H1 (cell line): ENCODE measurements around the gene GINS2. TPM values are rescaled to one million over a fixed set of nuclear protein-coding genes. Genes with fewer than 3 reads are reported as not detected.

ENCODE experiments used
- CTCF ChIA-PET: fragments of 300-600 bp; sonication (Branson Sonifier 250); formaldehyde crosslinking; loops from one replicate; lab custom pipeline; 2021; ENCODE audit not compliant: partially characterized antibody; lab: Charles Lee
- POLR2A ChIA-PET: fragments of 300-600 bp; sonication (Branson Sonifier 250); formaldehyde crosslinking; loops from one replicate; lab custom pipeline; 2021; ENCODE audit warnings: inconsistent platforms; ENCODE audit not compliant: partially characterized antibody; lab: Charles Lee
- DNase-seq, 2 experiments: peaks; one replicate each; pipeline versions ENCODE4 v3.0.0 to v3.0.0-alpha.2; 2010 to 2022; ENCODE audit warnings: low spot score in 2 of 2, low read depth in 1 of 2, mixed read lengths in 1 of 2
- FAIRE-seq: peaks from 2 replicates; lab custom pipeline; 2011; peaks lifted over from hg19 to GRCh38; lab: Jason Lieb, UNC
- H2AFZ ChIP-seq: 2 replicates; pipeline ENCODE4 v1.8.1; 2012; ENCODE audit warnings: low read length, inconsistent platforms
- H2AK5ac ChIP-seq: 2 replicates; pipeline ENCODE4 v1.6.1; 2013; ENCODE audit warnings: low read depth, low read length
- H2BK120ac ChIP-seq: replicated peaks from 2 replicates; pipeline ENCODE3; 2013; ENCODE audit warnings: low read depth, low read length, inconsistent platforms
- H2BK12ac ChIP-seq: 2 replicates; pipeline ENCODE4 v1.6.1; 2013; ENCODE audit warnings: low read depth, low read length
- H2BK15ac ChIP-seq: 2 replicates; pipeline ENCODE4 v1.6.1; 2013; ENCODE audit warnings: low read length
- H2BK20ac ChIP-seq: 2 replicates; pipeline ENCODE4 v1.6.1; 2013; ENCODE audit warnings: low read length
- H2BK5ac ChIP-seq: 2 replicates; pipeline ENCODE4 v1.6.1; 2013; ENCODE audit warnings: low read depth, low read length
- H3K14ac ChIP-seq: 2 replicates; pipeline ENCODE4 v1.6.1; 2013; ENCODE audit warnings: inconsistent platforms; ENCODE audit not compliant: insufficient read length
- H3K18ac ChIP-seq: 2 replicates; pipeline ENCODE4 v1.6.1; 2013; ENCODE audit warnings: low read length; ENCODE audit errors: extremely low read depth
- H3K23ac ChIP-seq: 2 replicates; pipeline ENCODE4 v1.6.1; 2013; ENCODE audit warnings: inconsistent platforms; ENCODE audit not compliant: insufficient read length
- H3K23me2 ChIP-seq: 2 replicates; pipeline ENCODE4 v1.6.1; 2013; ENCODE audit warnings: low read depth, low read length
- H3K27ac ChIP-seq: 2 replicates; pipeline ENCODE4 v1.6.1; 2011; ENCODE audit warnings: low read depth, low read length, inconsistent platforms
- H3K27me3 ChIP-seq, 4 experiments: replicated peaks in 1 of 4; 1 replicate in 1 of 4; 2 replicates in 3 of 4; pipeline versions ENCODE4 v1.6.1 to v1.8.1; 2011 to 2013; ENCODE audit warnings: low read length in 3 of 4, mild to moderate bottlenecking in 3 of 4, inconsistent platforms in 2 of 4, mixed read lengths in 2 of 4, moderate library complexity in 1 of 4; ENCODE audit not compliant: control insufficient read depth in 3 of 4, insufficient read depth in 3 of 4; ENCODE audit errors: extremely low read depth in 1 of 4
- H3K36me3 ChIP-seq, 4 experiments: 2 replicates each; pipeline versions ENCODE4 v1.6.1 to v1.8.1; 2011 to 2013; ENCODE audit warnings: mild to moderate bottlenecking in 4 of 4, low read length in 3 of 4, moderate library complexity in 2 of 4, control low read depth in 1 of 4, inconsistent platforms in 1 of 4; ENCODE audit not compliant: insufficient read depth in 4 of 4, control insufficient read depth in 2 of 4
- H3K4ac ChIP-seq: replicated peaks from 2 replicates; pipeline ENCODE3; 2013; ENCODE audit warnings: low read length, low read depth, mixed read lengths, inconsistent platforms; ENCODE audit not compliant: insufficient read length
- H3K4me1 ChIP-seq, 4 experiments: replicated peaks in 1 of 4; 1 replicate in 1 of 4; 2 replicates in 3 of 4; pipeline versions ENCODE4 v1.6.1 to v1.8.1; 2011 to 2013; ENCODE audit warnings: low read length in 3 of 4, inconsistent platforms in 2 of 4, mixed read lengths in 1 of 4; ENCODE audit not compliant: insufficient read depth in 4 of 4, control insufficient read depth in 3 of 4
- H3K4me2 ChIP-seq, 2 experiments: 2 replicates each; pipeline versions ENCODE4 v1.6.1 to v1.8.1; 2011 to 2013; ENCODE audit warnings: low read depth in 2 of 2, low read length in 2 of 2, control low read depth in 1 of 2, inconsistent platforms in 1 of 2, mild to moderate bottlenecking in 1 of 2; ENCODE audit not compliant: insufficient read depth in 1 of 2
- H3K4me3 ChIP-seq, 4 experiments: fragments of 200-600, 300-600 bp in 1 of 4; sonication (generic), shearing (Covaris generic), sonication (Bioruptor Twin) in 1 of 4; 2 replicates each; pipeline versions ENCODE4 v1.5.1 to v1.8.1; 2011 to 2016; ENCODE audit warnings: low read length in 4 of 4, low read depth in 3 of 4, control low read depth in 2 of 4, inconsistent platforms in 2 of 4, mild to moderate bottlenecking in 2 of 4, mixed read lengths in 1 of 4, moderate library complexity in 1 of 4; ENCODE audit not compliant: insufficient read depth in 2 of 4; ENCODE audit errors: extremely low read depth in 1 of 4
- H3K56ac ChIP-seq: replicated peaks from 2 replicates; pipeline ENCODE3; 2013; ENCODE audit warnings: low read depth, mild to moderate bottlenecking, mixed read lengths, low read length, inconsistent platforms; ENCODE audit not compliant: insufficient read length
- H3K79me1 ChIP-seq: 2 replicates; pipeline ENCODE4 v1.6.1; 2013; ENCODE audit warnings: low read depth, low read length, control low read depth
- H3K79me2 ChIP-seq, 2 experiments: 2 replicates each; pipeline versions ENCODE4 v1.6.1 to v1.8.1; 2012 to 2013; ENCODE audit warnings: low read length in 2 of 2, mild to moderate bottlenecking in 2 of 2, inconsistent platforms in 1 of 2; ENCODE audit not compliant: insufficient read depth in 2 of 2, control insufficient read depth in 1 of 2
- H3K9ac ChIP-seq, 4 experiments: replicated peaks in 1 of 4; 1 replicate in 1 of 4; 2 replicates in 3 of 4; pipeline versions ENCODE4 v1.6.1 to v1.8.1; 2011 to 2013; ENCODE audit warnings: low read depth in 3 of 4, low read length in 3 of 4, control low read depth in 2 of 4, mild to moderate bottlenecking in 2 of 4, moderate library complexity in 2 of 4, inconsistent platforms in 1 of 4; ENCODE audit errors: extremely low read depth in 1 of 4
- H3K9me3 ChIP-seq, 2 experiments: 2 replicates each; pipeline versions ENCODE4 v1.6.1 to v1.8.1; 2012 to 2013; ENCODE audit warnings: mild to moderate bottlenecking in 2 of 2, moderate library complexity in 2 of 2, control low read depth in 1 of 2, inconsistent platforms in 1 of 2, low read depth in 1 of 2, low read length in 1 of 2, mixed read lengths in 1 of 2; ENCODE audit not compliant: insufficient read depth in 2 of 2
- H4K20me1 ChIP-seq, 2 experiments: replicated peaks in 1 of 2; 2 replicates each; pipeline versions ENCODE3 to v1.8.1; 2011 to 2013; ENCODE audit warnings: inconsistent platforms in 2 of 2, low read length in 2 of 2, mild to moderate bottlenecking in 1 of 2; ENCODE audit not compliant: insufficient read depth in 2 of 2, control insufficient read depth in 1 of 2
- H4K5ac ChIP-seq: 2 replicates; pipeline ENCODE4 v1.6.1; 2013; ENCODE audit warnings: low read length, low read depth, mixed read lengths, inconsistent platforms; ENCODE audit not compliant: insufficient read length
- H4K8ac ChIP-seq: 2 replicates; pipeline ENCODE4 v1.8.0; 2013; ENCODE audit warnings: mild to moderate bottlenecking, moderate library complexity, low read length, inconsistent platforms; ENCODE audit not compliant: insufficient read depth; ENCODE audit errors: extremely low read depth
- H4K91ac ChIP-seq: replicated peaks from 2 replicates; pipeline ENCODE3; 2013; ENCODE audit warnings: low read length, mixed read lengths, inconsistent platforms; ENCODE audit not compliant: insufficient read length
- ASH2L ChIP-seq: fragments of 200-600, 300-600 bp; sonication (generic); IDR thresholded peaks from one replicate; pipeline ENCODE4 v1.7.1; 2017; ENCODE audit warnings: low read length
- CEBPB ChIP-seq: IDR thresholded peaks from 2 replicates; pipeline ENCODE4 v1.6.1; 2012; ENCODE audit warnings: low read depth, low read length
- CTBP2 ChIP-seq: IDR thresholded peaks from 2 replicates; pipeline ENCODE4 v1.7.0; 2011; ENCODE audit warnings: borderline replicate concordance, mild to moderate bottlenecking, moderate library complexity, mixed read lengths, low read length; ENCODE audit not compliant: insufficient read depth, insufficient read length
- EZH2 ChIP-seq: fragments of 200-600 bp; sonication (generic); IDR thresholded peaks from 2 replicates; pipeline ENCODE4 v1.7.1; 2012; ENCODE audit warnings: low read depth, mild to moderate bottlenecking, moderate library complexity, low read length, inconsistent platforms; ENCODE audit not compliant: severe bottlenecking
- JUND ChIP-seq: IDR thresholded peaks from 2 replicates; pipeline ENCODE4 v1.6.1; 2011; ENCODE audit warnings: mild to moderate bottlenecking, improper control_type of control experiment, low read length
- RNF2 ChIP-seq: fragments of 200-900, 300-1000 bp; sonication (generic); IDR thresholded peaks from 2 replicates; pipeline ENCODE4 v1.7.1; 2016; ENCODE audit warnings: borderline replicate concordance, low read depth, mild to moderate bottlenecking, antibody characterized with exemption, low read length; ENCODE audit not compliant: poor library complexity, severe bottlenecking; ENCODE audit errors: missing control alignments
- SIX5 ChIP-seq: IDR thresholded peaks from 2 replicates; pipeline ENCODE4 v1.6.1; 2011; ENCODE audit warnings: mild to moderate bottlenecking, low read depth, low read length
- SUZ12 ChIP-seq: fragments of 200-600 bp; sonication (generic); IDR thresholded peaks from 2 replicates; pipeline ENCODE4 v1.6.1; 2012; ENCODE audit warnings: mild to moderate bottlenecking, inconsistent platforms, low read length, moderate library complexity, mixed read lengths
- YY1 ChIP-seq: IDR thresholded peaks from 2 replicates; pipeline ENCODE4 v1.6.1; 2011; ENCODE audit warnings: low read depth, mild to moderate bottlenecking, low read length
- WGBS, 2 experiments: shearing (Covaris generic) in 1 of 2; methylation state at CpG; one replicate each; pipeline versions ENCODE4 v1.1.6 to v1.1.7; 2013 to 2015; ENCODE audit warnings: low lambda C conversion rate in 2 of 2, mixed read lengths in 2 of 2, inconsistent platforms in 1 of 2, low coverage in 1 of 2, missing lambda C conversion rate in 1 of 2; ENCODE audit not compliant: insufficient replicate concordance in 2 of 2, insufficient coverage in 1 of 2, insufficient read length in 1 of 2; ENCODE audit errors: extremely low coverage in 1 of 2, missing lambda C conversion rate in 1 of 2; 5-methylcytosine and 5-hydroxymethylcytosine counted together
- polyA plus RNA-seq, 7 experiments: library from polyadenylated mRNA; depleted of rRNA in 3 of 7; stranded (reverse) in 5 of 7; unstranded in 2 of 7; fragments of >200 nt in 5 of 7; fragments of 200-250 nt in 2 of 7; gene quantifications; 1 replicate in 5 of 7; 2 replicates in 1 of 7; 4 replicates in 1 of 7; pipeline versions ENCODE4 v1.2.1 to v1.2.3, GENCODE V29; 2011 to 2013; ENCODE audit warnings: missing spikeins in 2 of 7, mixed read lengths in 2 of 7
- total RNA-seq: library from RNA; stranded (reverse); fragmentation: NEBNext Ultra II Directional; extraction: Animal tissue kit (Norgen Biotek cat#: 25700); gene quantifications from 2 replicates; pipeline ENCODE4 v1.2.1, GENCODE V29; 2021
- TF ChIP-seq, protein P1 (sequence below): IDR thresholded peaks from 2 replicates; pipeline ENCODE4 v1.6.1; 2011; ENCODE audit warnings: low read depth, mild to moderate bottlenecking, low read length; ENCODE audit not compliant: insufficient read depth
- TF ChIP-seq, protein P2 (sequence below): IDR thresholded peaks from 2 replicates; pipeline ENCODE4 v1.6.1; 2012; ENCODE audit warnings: inconsistent platforms

GINS2 gene
- total and polyA plus RNA-seq, 2 of the 8 experiments (the other 6 are each of a cell fraction or from before 2014, with no cell fraction given), result 29.4 to 59.1 TPM

DNA sequence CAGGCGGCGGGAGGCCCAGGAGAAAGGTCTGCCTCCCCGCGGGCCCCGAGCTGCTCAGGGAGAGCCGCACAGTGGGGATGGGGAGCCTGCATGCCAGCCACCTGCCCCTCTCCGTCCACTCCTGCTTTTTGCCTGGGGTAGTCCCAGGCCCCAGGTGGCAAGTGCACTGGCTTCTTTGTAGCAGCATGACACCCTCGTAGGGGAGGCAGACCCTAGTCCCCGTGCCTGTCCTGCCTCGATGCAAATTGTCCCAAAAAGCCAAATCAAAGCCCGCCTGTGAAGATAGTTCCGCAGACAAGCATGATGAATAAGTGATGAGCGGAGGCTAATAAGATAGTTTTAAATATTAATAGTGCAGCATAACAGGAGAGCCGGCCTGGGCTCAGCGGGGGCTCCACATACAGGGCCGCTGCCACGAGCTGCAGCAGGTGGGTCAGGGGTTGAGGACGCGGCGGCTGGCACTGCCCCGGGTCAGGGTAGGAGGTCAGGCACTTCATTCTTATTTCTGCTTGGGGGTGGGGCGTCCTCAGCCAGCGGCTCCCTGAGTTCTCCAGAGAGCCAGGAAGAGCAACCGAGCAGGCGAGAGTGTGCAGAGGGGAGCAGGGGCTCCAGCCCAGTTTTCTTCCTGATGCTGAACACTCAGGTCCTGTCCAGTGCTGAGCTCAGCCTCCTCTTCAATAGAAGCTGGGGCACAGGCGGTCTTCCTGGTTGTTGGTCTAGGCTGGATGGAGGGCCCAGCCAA is 26.8 kb downstream of the GINS2 start:
- no peaks in the 10 kb centered on the region for H3K27me3 ChIP-seq
- no peak overlapping the region for H3K14ac ChIP-seq
- H3K27ac ChIP-seq, result peak overlapping the region; percentile 4; the same call in 1 of the 2 replicates
- H4K20me1 ChIP-seq, result peaks cover 13 to 30% of the 10 kb centered on the region in 2 experiments
- no peak overlapping the region for H3K4ac ChIP-seq
- no peaks in the 10 kb centered on the region for H3K79me2 ChIP-seq
- H2BK12ac ChIP-seq, result no peak overlapping the region
- H3K36me3 ChIP-seq, result peaks cover 46 to 82% (median 69%) of the 10 kb centered on the region in 4 experiments
- no peak overlapping the region for H4K91ac ChIP-seq
- DNase-seq (no peak), FAIRE-seq (no peak)
- CTCF ChIA-PET, result interaction anchor here (0.9 to 16.9 kb wide), 7 partner anchors 12 to 200 kb away, joined by 3 to 248 read pairs (median 4); partner anchors contain the start of gene GINS2
- H2BK20ac ChIP-seq, result no peak overlapping the region
- POLR2A ChIA-PET, result interaction anchor here (0.8 to 1.9 kb wide), 3 partner anchors 12 to 37 kb away, joined by 3 to 7 read pairs (median 4); no protein-coding TSS in a partner anchor
- no peak overlapping the region for H4K5ac ChIP-seq
- H3K4me1 ChIP-seq, result no peaks in the 10 kb centered on the region; a peak in 1 of 7 replicates
- H3K56ac ChIP-seq, result no peak overlapping the region
- H2AK5ac ChIP-seq, result no peak overlapping the region
- H3K9ac ChIP-seq, result no peak overlapping the region; a peak in 1 of 7 replicates
- no peak overlapping the region for H2BK5ac ChIP-seq
- no peak overlapping the region for H2BK15ac ChIP-seq
- H3K23me2 ChIP-seq, result no peaks in the 10 kb centered on the region
- no peak overlapping the region for H4K8ac ChIP-seq
- WGBS, 2 experiments, result 92% methylated on average over 26 of the region's 26 CpGs; no CpG with 5 or more reads in 1 of the 2 experiments
- no peak overlapping the region for H3K18ac ChIP-seq
- no peaks in the 10 kb centered on the region for H3K9me3 ChIP-seq
- H3K4me3 ChIP-seq, result no peak overlapping the region
- H3K23ac ChIP-seq, result no peak overlapping the region
- H3K79me1 ChIP-seq, result no peaks in the 10 kb centered on the region; the same call in 1 of the 2 replicates
- no peak overlapping the region for H3K4me2 ChIP-seq
- H2BK120ac ChIP-seq, result no peak overlapping the region
- H2AFZ ChIP-seq, result no peak overlapping the region
- TF ChIP-seq SUZ12 (no peak), EZH2 (no peak), YY1 (no peak), CTBP2 (no peak), JUND (no peak), ASH2L (no peak), CEBPB (no peak), SIX5 (no peak), RNF2 (no peak)
- TF ChIP-seq, protein P1, sequence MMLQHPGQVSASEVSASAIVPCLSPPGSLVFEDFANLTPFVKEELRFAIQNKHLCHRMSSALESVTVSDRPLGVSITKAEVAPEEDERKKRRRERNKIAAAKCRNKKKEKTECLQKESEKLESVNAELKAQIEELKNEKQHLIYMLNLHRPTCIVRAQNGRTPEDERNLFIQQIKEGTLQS, result no peak
- TF ChIP-seq, protein P2, sequence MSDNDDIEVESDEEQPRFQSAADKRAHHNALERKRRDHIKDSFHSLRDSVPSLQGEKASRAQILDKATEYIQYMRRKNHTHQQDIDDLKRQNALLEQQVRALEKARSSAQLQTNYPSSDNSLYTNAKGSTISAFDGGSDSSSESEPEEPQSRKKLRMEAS, result no peak
